Hematopoietic multipotent progenitor cell treated with erythropoietin and hydrocortisone succinate and interleukin-3 and kit ligand, for 4 days (in vitro differentiated cells): ENCODE measurements around the gene UGCG.
A peak's percentile ranks its signal among the peaks of the same experiment; 100 is the strongest.
"Not testable (repeated sequence)": the region's sequence is repeated elsewhere in the genome, so short reads cannot be mapped to it uniquely, and the experiment has no call there.

Experiments
- DNase-seq: peaks from one replicate; pipeline ENCODE4 v3.0.0-alpha.2; 2015

Gene UGCG

GRCh38 chr9:111957856-111958631, 61.4 kb downstream of the UGCG start:
- peak; percentile 30 for DNase-seq

- DNase-seq = no peak
Measured at GRCh38 chr9:111959468-111960359, 63.1 kb downstream of the UGCG start.

DNA sequence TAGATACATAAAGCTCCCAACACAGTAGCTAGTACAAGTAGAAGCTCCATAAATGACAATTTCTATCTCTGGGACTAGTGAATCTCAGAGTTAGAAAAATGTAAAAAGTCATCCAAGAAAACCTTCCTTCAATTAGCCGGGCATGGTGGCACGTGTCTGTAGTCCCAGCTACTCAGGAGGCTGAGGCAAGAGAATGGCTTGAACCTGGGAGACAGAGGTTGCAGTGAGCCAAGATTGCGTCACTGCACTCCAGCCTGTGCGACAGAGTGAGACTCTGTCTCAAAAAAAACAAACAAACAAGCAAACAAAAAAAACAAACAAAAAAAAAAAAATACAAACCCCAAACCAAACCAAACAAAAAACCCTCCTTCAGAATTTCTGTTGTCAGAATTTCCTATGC, 63.9 kb downstream of the UGCG start:
- not testable (repeated sequence) for DNase-seq

DNA sequence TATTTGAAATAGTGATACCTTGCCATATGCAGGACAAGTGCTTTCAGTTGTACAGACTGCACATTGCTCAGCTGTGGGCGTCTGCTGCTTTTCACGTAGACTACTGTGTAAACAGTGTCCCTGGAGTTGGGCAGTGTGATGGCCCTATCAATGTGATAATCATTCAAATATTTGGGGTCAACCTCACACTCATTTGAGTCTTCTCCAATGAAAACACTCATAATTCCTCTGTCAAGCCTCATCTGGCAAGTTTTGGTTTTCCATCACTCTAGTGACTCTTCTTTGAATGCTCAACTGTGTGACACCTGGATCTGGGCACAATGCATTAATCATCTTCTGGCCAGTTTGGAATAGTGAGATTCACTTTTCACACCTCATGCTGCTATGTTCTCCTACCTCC, 64.4 kb downstream of the UGCG start:
- no peak for DNase-seq

DNA sequence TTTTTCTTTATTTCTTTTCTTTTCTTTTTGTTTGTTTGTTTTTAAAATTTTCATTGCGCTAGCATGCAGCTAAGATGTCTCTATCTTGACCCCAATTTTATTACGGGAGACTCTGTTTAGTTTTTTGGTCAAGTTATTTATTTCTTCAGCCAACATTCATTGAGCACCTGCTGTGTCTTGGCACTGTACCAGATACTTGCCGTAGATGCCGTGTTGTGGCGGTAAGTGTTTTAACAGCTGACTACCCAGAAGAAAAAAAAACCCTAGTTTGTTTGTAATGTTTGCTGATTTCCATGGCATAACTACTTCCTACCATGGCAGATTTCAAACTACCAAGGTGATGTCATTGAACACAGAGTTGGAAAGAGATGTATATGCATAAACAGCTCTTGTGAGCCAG, 65.0 kb downstream of the UGCG start:
- no peak for DNase-seq

DNA sequence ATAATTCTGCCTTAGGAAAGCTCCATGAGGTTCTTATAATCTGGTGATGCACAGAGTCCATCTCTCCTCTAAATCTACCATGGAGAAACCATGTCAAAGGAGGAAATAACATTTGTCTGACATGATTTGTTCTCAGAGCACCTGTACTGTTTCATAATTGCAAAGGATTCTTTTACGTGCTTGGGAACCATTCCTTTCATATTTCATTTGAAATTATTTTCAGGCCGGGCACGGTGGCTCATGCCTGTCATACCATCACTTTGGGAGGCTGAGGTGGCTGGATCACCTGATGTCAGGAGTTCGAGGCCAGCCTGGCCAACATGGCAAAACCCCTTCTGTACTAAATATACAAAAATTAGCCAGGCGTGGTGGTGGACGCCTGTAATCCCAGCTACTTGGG, 65.4 kb downstream of the UGCG start:
- DNase-seq = no peak

DNA sequence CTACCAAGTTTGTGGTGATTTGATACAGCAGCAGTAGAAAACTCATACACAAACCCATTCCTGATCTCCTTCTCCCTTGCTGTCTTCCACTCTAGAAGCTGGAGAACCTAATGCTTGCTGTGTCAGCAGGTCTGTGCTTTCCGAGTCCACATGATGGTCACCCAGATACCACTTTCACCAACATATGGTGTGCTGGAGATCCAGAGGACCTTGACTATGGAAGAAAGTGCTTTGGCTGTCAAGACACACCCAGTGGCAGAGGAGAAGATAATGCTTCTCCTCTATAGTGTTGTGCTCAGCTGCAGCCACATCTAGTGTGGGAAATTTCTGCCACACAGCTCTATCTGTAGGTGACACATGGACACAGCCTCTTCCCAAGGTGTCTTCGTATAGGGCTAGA, 67.4 kb downstream of the UGCG start:
- DNase-seq = no peak

- no peak for DNase-seq
Measured at GRCh38 chr9:111965566-111966019, 69.0 kb downstream of the UGCG start.

- no peak for DNase-seq
Measured at GRCh38 chr9:111966124-111966723, 69.6 kb downstream of the UGCG start.

GRCh38 chr9:111966861-111967291, 70.3 kb downstream of the UGCG start:
- DNase-seq = no peak

DNA sequence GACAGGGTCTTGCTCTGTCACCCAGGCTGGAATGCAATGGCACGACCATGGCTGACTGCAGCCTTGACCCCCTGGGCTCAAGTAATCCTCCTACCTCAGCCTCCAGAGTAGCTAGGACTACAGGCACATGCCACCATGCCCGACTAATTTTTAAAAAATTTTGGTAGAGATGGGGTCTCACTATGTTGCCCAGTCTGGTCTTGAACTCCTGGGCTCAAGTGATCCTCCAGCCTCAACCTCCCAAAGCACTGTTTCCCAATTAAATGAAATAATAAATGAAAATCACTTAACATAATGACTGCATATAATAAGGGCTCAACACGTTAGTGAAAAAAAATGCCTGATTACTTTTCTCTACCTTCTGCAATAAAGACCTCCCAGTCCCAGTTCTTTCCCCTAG, 71.0 kb downstream of the UGCG start:
- DNase-seq = no peak

DNA sequence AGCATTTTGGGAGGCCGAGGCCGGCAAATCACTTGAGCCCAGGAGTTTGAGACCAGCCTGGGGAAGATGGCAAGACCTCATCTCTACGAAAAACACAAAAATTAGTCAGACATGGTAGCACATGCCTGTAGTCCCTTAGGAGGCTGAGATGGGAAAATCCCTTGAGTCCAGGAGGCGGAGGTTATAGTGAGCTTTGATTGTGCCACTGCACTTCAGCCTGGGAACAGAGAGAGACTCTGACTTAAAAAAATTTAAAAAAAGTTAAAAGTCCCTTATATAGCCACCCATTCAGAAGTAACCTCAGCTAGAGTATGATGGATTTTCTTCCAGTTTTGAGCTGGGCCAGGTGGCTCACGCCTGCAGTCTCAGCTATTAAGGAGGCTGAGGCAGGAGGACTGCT, 72.4 kb downstream of the UGCG start:
- no peak for DNase-seq

GRCh38 chr9:111969622-111970021, 73.0 kb downstream of the UGCG start:
- no peak for DNase-seq

GRCh38 chr9:111970827-111971226, 74.2 kb downstream of the UGCG start:
- no peak for DNase-seq

GRCh38 chr9:111974092-111974681, 77.6 kb downstream of the UGCG start:
- no peak for DNase-seq

DNA sequence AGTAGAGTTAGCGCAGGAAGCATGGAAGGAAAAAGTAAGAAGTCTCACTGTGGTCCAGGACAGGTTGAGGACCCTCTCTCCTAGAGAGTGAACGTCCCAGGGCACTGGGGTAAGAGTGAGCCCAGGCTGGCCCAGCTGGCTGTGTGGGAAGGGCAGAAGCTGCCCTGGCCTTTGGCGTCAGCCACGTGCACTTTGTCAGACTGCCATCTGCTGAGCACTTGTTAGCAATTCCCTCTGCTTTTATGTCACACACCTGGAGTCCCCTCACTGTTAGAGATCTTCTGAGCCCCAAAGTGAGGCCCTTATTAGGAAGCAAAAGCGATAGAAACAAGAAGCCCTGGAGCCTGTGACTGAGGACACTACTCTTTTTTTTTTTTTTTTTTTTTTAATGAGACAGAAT, 79.1 kb downstream of the UGCG start:
- peak; percentile 49 for DNase-seq

DNA sequence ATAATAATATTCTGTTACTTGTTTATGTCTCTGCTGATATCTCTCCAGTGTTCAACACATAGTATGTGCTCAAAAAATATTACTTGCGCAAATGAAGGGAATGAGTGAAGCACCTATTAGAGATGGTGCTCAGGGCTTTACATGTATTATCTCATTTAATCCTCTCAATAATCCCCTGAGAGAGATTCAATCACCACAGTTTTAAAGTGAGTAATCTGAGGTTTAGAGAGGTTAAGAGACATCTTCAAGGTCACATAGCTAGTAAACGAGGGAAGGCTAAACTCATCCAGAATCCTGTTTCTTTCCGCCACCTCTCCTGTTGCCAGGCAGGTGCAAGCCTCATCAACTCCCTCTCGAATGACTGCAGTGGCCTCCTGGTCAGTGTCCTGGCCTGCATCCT, 82.0 kb downstream of the UGCG start:
- no peak for DNase-seq

- DNase-seq = no peak
Measured at GRCh38 chr9:111979561-111979960, 82.9 kb downstream of the UGCG start.

DNA sequence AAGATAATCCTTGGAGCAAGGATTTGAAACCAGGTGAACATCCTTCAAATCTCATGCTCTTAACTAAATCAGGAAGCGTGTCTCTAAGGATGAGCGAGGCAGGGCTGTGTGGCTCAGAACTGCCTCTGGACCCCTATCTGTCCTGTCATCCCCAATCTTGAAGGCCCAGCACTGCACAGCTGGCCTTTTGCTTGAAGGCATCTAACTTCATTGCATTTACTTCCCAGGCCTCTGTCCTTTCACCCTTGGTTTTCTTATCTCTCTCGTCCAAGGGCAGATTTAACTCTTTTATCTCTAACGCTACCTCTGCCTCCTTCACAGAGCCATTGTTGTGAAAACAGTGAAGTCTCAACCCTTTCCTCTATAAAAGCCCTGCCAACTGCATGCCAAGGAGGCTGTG, 83.8 kb downstream of the UGCG start:
- DNase-seq = peak; percentile 44

- DNase-seq = no peak
Measured at GRCh38 chr9:111983484-111983908, 86.9 kb downstream of the UGCG start.

DNA sequence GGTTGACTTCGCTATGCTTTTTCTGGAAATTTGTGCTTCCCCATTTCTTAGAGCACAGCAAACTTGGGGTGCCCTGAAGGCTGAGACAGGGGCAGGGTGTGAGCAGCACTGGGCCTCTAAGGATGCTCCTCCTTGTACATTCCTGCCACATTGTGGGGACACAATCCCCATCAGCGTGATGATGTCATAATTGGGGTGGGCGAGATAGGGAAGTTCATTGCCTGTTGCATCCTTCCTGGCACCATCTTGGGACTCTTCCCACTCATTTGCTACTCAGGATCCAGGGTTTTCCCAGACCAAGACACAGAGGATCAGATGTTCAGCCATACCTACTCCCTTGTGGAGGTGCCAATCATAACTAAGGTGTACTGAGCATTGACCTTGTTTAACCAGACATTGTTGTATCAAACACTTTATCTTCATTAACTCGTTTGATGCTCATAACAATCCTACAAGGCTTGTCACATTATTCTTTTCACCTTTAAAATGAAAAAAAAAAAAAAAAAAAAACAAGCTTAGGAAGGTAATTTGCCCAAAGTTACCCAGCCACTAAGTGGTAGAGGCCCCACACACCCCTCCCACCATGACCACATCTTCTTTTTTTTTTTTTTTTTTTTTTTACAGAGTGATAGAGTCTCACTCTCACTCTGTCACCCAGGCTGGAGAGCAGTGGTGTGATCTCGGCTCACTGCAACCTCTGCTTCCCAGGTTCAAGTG, 87.6 kb downstream of the UGCG start:
- no peak for DNase-seq
